Renal cortical epithelial cell (primary cell): ENCODE measurements around the gene BBC3. TPM values are rescaled to one million over a fixed set of nuclear protein-coding genes. Genes with fewer than 3 reads are reported as not detected.

ENCODE experiments used
- DNase-seq: peaks from one replicate; pipeline ENCODE4 v3.0.0-alpha.2; 2011; ENCODE audit warnings: low read depth
- total RNA-seq: library from RNA; depleted of rRNA; stranded (reverse); fragments of >200 nt; gene quantifications from 2 replicates; pipeline ENCODE4 v1.2.3, GENCODE V29; 2014

Gene BBC3
- total RNA-seq, 1 donor from 2014 or later: 21.1 TPM

DNA sequence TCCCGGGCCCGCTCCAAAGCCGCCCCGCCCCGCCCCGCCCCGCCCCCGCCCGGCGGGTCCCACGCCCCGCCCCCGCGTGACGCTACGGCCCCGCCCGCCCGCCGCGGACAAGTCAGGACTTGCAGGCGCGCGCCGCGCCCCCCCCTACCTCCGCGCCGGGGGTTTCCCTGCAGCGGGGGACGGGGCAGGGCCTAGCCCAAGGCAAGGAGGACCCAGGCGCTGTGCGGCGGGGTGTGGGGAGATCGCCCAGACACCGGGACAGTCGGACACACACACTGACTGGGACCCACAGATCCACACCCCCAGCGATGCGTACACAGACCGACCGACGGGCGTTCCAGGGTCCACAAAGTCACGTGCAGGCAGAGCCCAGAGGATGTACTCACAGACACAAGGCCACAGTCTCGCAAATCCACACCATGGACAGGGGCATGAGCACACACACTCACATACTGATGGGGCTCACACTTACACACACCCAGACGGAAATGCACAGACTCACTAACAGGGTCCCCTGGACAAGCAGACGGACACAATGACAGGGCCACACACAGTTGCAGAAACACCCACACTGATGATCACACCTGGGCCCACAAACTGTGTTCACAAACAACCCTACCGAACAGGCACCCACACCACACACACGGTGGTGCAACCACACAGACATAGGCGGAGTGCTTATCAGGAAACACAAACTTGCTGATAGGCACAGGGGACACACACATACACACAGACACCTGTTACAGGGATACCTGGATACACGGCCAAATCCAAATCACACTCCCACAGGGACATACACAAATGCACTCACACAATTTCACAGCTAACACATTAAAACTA, 436 bp upstream of the BBC3 start:
- DNase-seq: peak; percentile 58

DNA sequence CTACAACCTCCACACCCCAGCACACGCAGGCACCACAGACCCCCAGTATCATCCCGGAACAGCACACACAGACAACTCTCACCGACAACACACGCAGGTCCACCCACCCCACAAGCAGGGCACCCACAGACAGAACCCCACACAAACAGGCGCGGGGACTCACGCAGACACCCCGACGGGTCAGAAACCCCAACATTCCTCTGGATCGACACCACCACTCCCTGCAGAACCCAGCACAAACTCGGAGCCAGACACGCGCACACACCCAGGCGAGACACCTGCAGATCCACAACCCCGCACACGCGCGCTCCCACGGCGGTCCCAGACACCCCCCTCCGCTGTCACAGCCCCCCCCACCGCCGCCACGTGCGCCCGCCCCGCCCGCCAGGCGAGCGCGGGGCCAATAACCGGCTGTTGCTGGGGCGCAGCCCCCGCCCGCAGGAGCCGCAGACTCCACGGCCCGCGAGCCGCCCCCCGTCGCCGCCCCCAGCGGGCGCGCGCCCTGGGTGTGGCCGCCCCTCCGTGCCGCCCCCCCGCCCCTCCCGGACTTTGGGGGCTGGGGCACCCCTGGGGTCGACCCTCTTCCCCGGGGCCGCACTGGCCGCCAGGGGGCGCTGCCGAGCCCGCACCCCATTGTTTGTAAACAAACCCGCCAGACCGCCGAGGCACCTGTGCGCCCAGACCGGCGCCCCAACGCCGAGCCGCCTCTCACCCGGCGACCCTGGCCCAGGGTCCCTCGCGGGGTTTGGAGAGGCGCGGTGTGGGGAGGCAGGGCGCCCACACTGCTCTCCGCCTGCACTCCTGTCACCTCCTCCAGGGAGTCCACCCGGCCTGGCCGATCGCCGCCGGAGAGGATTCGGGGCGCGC, 712 bp downstream of the BBC3 start:
- no peak for DNase-seq

DNA sequence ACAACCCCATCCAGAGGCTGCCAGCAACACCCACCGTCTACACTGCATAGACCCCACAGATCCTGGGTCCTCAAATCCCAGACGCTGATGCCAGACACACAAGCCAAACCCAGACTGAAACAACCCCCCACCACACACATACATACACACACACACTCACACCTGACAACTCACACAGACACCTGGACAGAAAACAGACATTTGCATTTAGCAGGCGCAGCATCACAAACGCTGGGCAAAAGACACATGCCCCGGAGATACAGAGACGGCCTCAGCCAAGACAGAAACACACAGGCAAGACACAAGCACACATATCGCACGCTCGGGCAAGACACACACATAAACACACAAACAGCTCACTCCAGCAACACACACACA, 1.3 kb downstream of the BBC3 start:
- DNase-seq: no peak

DNA sequence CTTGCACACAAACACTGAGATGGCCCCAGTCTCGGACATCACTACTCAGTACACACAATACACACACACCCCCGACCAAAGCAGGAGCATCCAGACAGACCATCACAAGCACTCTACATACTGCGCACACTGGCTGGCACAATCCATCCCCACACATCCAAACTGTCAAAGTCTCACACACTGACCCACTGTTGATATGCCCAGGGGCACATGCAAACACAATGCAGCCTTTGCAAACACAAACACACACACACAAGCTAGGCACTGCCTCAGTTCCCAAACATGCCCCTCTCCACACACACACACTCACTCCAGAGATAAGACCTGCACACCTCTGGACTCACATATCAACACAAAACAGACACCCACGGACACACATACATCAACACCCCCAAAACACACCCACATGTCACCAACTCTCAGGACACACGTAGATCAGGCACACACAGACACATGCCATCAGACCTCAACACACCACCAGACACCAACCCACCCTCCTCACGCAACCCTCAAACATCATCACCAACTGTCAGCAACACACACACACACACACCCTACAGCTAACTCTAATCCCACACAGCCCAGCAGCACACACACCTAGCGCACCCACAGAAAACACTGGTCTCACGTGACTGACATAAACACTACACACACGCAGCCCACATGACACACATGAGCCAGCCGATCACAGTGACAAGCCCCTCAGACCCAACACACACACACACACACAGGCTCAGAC, 1.9 kb downstream of the BBC3 start:
- no peak for DNase-seq

DNA sequence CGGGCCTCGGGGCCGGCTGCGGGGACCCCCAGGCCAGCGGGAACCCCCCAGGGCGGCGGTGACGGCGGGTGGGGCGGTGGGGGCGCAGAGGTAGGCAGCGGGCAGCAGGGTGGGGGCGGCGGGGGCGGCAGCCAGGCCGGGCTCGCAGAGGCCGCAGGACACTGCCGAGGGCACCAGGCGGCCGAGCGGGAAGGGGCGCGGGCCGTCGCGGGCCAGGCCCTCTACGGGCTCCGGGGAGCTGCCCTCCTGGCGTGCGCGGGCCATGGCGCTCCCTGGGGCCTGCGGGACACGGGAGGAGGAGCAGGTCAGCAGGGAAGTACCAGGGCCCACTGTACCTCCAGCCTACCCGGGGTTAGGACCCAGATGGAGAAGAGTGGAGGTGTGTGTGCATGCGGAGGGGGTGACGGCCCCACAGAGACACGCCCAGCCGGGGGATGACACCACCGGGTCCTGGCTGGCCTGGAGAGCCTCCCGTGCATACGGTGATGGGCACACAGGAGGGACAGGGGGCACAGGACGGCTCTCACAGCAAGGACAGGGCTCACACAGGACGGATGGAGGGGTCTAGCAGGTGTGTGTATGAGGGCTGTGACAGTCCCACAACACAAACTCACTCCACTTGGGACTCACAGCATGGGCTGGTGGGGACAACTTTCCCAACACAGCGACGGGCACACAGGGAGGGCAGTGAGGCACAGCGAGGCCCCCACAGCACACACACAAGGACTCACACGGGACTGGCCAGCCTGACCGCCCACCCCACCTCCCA, 2.6 kb downstream of the BBC3 start:
- no peak for DNase-seq

DNA sequence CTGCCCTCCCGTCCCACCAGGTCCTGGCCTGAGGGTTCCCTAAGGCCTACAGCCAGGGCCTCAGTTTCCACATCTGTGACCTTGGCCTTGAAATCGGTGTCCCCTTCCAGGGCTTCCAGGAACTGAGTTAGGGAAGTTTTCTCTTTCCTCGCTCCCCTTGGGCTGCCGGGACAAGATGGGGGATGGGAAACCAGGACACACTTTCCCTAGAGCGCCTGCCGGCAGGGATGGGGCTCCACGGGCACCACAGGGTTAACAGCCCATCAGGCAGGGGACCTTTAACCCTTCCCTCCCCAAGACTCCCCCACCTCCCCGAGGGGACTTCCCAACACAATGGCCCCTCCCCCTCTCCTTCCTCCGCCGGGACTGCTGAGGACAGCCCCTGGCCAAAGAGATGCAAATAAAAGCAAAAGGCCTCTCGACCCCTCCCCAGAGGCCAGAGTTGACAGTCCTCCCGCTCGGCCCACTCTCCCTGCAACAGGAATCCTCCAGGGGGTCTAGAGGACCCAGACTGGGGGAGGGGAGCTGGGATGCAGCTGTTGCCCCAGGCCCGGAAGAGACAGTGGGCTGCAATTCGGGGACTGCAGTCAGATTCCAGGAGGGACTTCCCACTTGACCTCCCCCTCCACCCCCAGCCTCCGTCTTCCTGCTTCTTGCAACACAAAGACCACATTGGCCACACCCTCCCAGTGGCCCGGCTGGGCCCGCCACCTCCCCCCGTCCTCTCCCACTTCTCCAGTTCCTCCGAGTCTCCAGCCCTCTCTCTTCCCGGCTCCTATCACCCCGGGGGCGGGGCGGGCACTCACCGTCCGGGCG, 3.4 kb downstream of the BBC3 start:
- peak; percentile 88 for DNase-seq

DNA sequence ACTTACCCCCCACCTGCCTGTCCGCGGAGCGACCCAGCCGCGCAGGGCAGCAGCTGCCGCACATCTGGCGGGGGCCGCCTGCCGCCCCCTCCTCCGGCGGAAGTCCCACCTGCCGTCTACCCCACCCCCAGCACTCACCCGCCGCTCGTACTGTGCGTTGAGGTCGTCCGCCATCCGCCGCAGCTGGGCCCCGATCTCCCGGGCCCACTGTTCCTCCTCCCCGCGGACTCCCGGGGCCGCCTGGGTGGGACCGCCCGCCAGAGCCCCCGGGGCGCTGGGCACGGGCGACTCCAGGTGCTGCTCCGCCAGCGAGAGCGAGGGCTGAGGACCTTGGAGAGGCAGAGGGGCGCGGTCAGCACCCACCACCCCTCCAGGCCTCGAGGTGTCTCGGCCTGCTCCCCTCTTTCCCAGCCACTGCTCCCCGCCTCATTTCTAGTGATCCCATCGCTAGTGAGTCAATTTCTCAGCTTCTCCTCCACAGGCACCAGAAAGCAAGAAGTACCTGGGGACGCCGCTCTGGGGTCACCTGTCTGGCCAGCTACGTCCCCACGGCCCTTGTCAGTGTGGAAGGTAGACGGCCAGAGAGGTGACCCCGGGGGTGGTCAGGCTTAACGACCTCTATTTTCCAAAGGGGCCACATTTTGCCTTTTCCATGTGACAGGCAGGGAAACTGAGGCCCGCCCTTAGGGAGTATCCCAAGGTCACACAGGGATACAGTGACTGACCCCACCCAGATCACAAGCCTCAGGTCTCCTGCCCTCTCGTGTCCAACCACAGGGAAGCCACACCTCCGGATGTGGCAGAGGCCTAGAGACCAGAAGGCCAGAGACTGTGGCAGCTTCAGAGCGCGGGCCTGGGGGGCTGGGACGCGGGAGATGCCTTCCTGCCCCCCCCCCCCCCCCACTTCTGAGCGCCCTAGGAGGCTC, 4.3 kb downstream of the BBC3 start:
- peak; percentile 63 for DNase-seq

DNA sequence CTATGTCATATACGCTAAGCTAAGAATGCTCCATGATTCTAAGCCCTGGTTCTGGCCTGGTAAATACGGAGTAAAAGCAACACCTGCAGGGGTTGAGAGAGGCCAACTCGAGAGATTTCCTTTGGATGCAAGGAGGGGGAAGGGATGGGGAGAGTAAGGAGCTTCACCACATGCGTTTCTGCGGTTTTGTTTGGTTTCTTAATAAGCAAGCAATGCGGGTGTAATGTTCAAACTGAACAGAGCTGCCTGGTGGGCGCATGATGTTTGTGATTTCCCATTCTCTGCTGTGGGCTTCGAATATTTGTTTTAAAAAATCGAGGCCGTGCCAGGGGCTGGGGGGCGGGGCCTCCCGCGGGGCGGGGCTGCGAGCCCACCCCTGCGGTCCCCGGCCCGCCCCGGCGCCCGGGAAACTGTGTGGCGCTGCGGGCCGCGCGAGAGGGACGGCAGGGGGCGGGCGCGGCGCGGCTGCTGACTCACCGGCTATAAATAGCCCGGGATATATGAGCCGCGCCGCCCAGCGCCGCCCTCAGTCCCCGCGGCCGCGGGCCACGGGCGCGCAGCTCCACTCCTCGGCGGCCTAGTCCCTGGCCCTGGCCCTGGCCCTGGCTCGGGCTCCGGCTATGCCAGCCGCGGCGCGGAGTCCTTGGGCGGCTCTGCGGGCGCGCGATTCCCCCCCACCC, 5.1 kb downstream of the BBC3 start:
- peak; percentile 59 for DNase-seq

DNA sequence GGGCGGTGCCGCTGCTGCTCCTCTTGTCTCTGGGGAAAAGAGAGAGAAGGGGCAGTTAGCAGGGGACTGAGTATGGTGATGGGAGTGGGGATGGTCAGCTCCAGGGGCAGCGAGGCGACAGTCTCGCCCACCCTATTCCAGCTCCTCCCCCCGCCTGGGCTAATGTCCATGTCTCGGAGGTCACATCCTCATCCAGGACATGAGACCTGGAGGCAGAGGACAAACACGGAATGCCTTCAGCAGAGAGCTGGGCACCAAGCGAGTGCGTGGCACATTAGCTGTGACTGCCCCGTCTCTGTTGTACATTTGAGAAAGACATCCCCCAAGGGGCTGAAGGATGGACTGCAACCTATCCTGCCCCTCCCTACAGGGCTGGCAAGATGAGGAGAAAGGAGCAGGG, 9.1 kb downstream of the BBC3 start:
- no peak for DNase-seq

DNA sequence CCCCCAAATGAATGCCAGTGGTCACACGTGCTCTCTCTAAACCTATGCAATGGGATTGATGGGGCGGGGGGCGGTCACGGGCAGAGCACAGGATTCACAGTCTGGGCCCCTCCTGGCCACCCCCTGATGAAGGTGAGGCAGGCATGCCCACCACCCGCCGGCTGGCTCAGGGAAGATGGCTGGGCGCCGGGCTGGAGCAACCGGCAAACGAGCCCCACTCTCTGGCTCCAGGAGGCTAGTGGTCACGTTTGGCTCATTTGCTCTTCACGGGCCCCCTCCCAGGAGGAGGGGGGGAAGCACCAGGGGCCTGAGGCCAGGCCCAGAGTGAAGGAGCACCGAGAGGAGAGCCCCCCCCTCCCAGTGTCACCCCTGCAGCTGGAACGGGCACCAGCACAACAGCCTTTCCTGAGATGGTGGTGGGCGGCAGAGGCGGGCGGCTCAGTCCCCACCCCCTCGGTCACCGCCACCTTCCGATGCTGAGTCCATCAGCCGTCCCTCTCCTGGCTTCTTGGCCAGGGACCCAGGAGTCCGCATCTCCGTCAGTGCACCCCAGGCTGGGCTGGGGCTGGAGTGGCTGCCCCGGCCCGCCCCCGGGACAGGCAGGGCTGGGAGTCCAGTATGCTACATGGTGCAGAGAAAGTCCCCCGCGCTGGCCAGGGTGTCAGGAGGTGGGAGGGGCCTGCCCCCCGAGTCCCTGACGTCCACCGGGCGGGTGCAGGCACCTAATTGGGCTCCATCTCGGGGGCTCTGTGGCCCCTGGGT, 9.7 kb downstream of the BBC3 start:
- no peak for DNase-seq

DNA sequence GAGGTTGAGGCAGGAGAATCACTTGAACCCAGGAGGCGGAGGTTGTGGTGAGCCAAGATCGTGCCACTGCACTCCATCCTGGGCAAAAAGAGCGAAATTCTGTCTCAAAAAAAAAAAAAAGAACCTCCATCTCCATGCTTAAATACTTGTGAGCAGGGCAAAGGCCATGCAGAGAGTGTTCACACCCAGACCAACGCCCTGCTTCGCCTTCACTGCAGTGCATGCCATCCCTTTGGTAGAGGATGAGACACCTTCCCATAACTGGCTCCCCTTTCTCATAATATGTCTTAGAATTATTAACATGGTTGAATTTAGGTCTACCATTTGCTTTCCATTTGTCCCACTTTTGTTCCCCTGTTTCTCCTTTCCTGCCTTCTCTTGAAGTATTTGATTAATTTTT, 15.4 kb downstream of the BBC3 start:
- no peak for DNase-seq

DNA sequence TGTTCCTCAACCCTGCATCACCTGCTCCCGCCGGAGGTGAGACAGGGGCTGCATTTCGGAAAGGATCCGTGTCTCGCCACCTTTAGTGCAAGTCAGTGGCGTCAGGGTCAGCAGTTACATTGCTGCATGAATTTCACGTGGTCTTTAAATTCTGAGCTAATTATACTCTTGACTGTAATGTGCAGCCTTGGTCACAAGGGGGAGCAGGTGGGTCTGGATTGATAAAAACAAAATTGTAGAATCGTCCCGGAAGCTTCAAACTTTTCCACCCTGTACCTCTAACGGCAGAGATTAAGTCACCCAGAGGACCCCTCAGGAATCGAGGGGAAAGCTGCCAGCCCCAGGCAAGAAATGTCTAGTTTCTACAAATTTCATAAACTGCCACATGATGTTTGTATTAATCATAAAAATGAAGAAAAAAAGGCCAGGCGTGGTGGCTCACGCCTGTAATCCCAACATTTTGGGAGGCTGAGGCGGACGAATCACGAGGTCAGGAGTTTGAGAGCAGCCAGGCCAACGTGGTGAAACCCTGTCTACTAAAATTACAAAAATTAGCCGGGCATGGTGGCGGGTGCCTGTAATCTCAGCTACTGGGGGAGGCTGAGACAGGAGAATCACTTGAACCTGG, 20.2 kb downstream of the BBC3 start:
- DNase-seq: peak; percentile 76

DNA sequence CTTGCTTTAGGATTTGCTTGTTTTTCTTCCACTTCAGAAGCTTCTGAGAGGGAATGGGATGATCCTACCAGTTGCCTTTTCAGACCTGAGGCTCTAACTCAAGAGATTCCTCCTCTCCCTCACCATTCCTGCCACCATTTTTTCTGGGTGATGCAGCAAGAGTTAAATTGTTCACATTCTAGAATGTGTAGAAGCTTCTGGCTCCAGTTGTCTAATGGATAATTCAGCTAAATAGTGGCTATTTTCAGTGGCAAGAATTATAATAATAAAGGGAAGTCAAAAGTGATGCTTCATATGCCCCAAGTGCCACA, 20.9 kb downstream of the BBC3 start:
- DNase-seq: no peak

DNA sequence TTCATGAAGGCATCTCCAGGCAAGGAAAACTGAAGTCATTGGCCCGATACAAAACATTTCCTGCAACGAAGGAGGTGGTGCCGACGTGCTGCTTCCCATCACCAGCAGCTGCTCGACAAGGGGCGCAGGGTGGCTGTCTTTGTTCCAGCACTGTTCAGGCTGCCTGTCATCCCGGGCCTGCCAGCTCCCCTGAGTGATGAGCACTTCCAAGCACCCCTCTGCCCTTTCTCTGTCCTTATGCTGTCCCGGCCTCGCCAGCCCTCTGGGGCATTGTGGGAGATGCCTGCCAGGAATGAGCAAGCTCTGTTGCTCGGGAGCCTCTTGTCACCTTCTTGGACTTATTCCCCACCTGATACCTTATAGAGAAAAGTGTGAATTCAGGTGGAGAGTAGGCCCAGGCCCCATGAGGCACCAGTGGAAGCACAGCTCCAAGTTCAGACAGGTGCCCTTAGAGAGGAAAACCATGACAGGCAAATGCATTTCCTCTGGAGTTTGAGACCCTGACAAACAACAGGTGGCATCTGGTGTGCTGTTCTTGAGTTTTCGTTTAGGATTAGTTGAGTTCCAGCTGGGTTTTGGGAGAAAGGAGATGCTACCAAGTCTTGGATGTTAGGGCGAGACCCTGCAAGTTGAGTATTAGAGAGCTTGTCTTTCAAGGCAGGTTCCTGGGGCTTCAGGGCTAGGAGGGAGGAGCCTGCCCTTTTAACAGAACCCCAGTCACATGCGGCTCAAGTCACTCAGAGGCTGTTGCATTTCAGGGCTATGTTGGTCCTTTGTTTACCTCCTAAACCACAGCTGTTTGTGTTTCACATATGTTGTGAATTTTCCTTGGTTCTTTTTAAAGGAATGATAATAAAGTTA, 21.4 kb downstream of the BBC3 start:
- no peak for DNase-seq

DNA sequence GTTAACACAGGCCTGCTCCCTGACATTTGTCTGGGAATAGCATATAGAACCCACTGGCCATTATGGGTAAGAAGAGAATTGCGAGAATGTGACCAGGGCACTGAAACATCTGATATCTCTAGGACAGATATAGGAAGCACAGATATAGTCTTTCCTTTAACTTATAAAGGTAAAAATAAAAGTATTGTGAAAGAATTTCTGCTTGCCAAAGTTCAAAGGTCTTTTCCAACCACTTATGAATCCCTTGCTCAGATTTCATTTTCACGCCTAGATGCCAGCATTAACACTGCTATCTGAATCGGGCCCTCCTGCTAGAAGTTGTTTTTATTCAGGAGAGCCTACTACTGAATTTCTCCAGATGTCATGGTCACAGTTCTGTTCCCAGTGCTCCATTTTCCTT, 27.7 kb downstream of the BBC3 start:
- DNase-seq: no peak

DNA sequence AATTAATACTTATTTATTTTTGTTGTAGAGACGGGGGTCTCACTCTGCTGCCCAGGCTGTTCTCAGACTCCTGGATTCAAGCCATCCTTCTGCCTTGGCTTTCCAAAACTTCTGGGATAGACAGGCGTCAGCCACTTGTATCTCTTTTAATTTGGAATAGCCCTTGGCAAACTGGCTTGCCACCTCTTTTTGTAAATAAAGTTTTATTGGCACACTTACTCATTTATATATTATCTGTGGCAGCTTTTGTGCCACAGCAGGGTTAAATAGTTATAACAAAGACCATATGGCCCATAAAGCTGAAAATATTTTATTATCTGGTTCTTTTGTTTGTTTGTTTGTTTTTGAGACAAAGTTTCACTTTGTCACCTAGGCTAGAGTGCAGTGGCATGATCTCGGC, 30.5 kb downstream of the BBC3 start:
- DNase-seq: no peak

DNA sequence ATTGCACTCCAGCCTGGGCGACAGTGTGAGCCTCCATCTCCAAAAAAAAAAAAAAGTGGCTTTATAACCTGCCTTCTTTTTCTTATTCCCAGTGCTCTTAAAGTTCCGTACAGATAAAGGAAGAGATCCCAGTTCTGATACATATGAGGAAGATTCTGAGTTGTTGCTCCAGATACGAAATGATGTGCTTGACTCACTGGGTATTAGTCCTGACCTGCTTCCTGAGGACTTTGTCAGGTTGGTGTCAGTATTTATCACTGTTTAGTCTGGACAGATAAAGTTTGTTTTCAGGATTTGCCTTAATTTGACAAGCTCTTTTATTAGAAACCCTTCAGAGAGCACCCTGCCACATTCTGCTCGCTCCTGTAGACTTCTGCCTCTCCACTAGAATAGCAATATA, 33.9 kb downstream of the BBC3 start:
- no peak for DNase-seq
